SK-N-SH (cell line): ENCODE data around the gene TRIM54. TPM values are rescaled to one million over a fixed set of nuclear protein-coding genes. Genes with fewer than 3 reads are reported as not detected.
"Not testable (repeated sequence)": the region's sequence is repeated elsewhere in the genome, so short reads cannot be mapped to it uniquely, and the experiment has no call there.

Source experiments
- CTCF ChIA-PET: fragments of 300-600, 350-600 bp; formaldehyde crosslinking; extraction: SDS; loops from one replicate; lab custom pipeline; 2021; lab: Yijun Ruan, JAX
- POLR2A ChIA-PET: fragments of 350-600 bp; sonication (Branson Sonifier 250); formaldehyde crosslinking; extraction: SDS; loops from one replicate; lab custom pipeline; 2020; ENCODE audit warnings: antibody characterized with exemption, inconsistent platforms; lab: Yijun Ruan, JAX
- DNase-seq: peaks from one replicate; pipeline ENCODE4 v3.0.0; 2012
- H2AFZ ChIP-seq: fragments of 200-600 bp; sonication (generic); 2 replicates; pipeline ENCODE4 v1.8.1; 2016; ENCODE audit warnings: antibody characterized with exemption, mild to moderate bottlenecking, low read depth
- H3F3A ChIP-seq: fragments of 200-600 bp; sonication (generic); replicated peaks from 2 replicates; pipeline ENCODE3; 2016; ENCODE audit warnings: antibody characterized with exemption, mild to moderate bottlenecking; ENCODE audit not compliant: insufficient read depth
- H3K27ac ChIP-seq, 2 experiments: fragments of 200-500 bp in 1 of 2; fragments of 200-600 bp in 1 of 2; sonication (Bioruptor generic) in 1 of 2; sonication (generic), shearing (Covaris generic) in 1 of 2; 2 replicates each; pipeline versions ENCODE4 v1.5.1 to v1.6.1; 2014 to 2016; ENCODE audit warnings: low read depth in 2 of 2, inconsistent platforms in 1 of 2, low read length in 1 of 2, mild to moderate bottlenecking in 1 of 2, mixed read lengths in 1 of 2
- H3K27me3 ChIP-seq: fragments of 200-600 bp; sonication (generic), shearing (Covaris generic); 2 replicates; pipeline ENCODE4 v1.6.1; 2016; ENCODE audit warnings: mixed run types; ENCODE audit not compliant: insufficient read depth
- H3K36me3 ChIP-seq, 2 experiments: fragments of 200-500 bp in 1 of 2; fragments of 200-600 bp in 1 of 2; sonication (Bioruptor generic) in 1 of 2; sonication (generic) in 1 of 2; replicated peaks in 1 of 2; 2 replicates each; pipeline versions ENCODE3 to v1.5.1; 2014 to 2016; ENCODE audit warnings: low read length in 1 of 2, mild to moderate bottlenecking in 1 of 2; ENCODE audit not compliant: insufficient read depth in 2 of 2, control insufficient read depth in 1 of 2
- H3K4me1 ChIP-seq, 2 experiments: fragments of 200-500 bp in 1 of 2; fragments of 200-600 bp in 1 of 2; sonication (Bioruptor generic) in 1 of 2; sonication (generic), shearing (Covaris generic) in 1 of 2; 2 replicates each; pipeline versions ENCODE4 v1.5.1 to v1.6.1; 2014 to 2016; ENCODE audit warnings: low read depth in 1 of 2, low read length in 1 of 2, mixed run types in 1 of 2; ENCODE audit not compliant: insufficient read depth in 2 of 2, control insufficient read depth in 1 of 2
- H3K4me2 ChIP-seq: fragments of 200-600 bp; sonication (generic), shearing (Covaris generic); 2 replicates; pipeline ENCODE4 v1.6.1; 2017; ENCODE audit warnings: mixed run types
- H3K4me3 ChIP-seq, 2 experiments: fragments of 200-500 bp in 1 of 2; fragments of 200-600 bp in 1 of 2; sonication (Bioruptor generic) in 1 of 2; sonication (generic), shearing (Covaris generic) in 1 of 2; 2 replicates each; pipeline versions ENCODE4 v1.5.1 to v1.8.1; 2014 to 2016; ENCODE audit warnings: low read depth in 2 of 2, inconsistent platforms in 1 of 2, low read length in 1 of 2, mild to moderate bottlenecking in 1 of 2, mixed read lengths in 1 of 2, moderate library complexity in 1 of 2
- H3K79me2 ChIP-seq: fragments of 200-600 bp; sonication (generic); 2 replicates; pipeline ENCODE4 v1.8.1; 2017; ENCODE audit warnings: mild to moderate bottlenecking; ENCODE audit not compliant: insufficient read depth
- H3K9ac ChIP-seq: fragments of 200-600 bp; sonication (generic); 2 replicates; pipeline ENCODE4 v1.6.1; 2017; ENCODE audit warnings: mixed run types
- H3K9me2 ChIP-seq: fragments of 200-600 bp; sonication (generic); 2 replicates; pipeline ENCODE4 v1.6.1; 2017; ENCODE audit warnings: mixed run types
- H3K9me3 ChIP-seq: fragments of 200-600 bp; sonication (generic); 2 replicates; pipeline ENCODE4 v1.6.1; 2017; ENCODE audit warnings: mixed run types, mild to moderate bottlenecking, moderate library complexity
- H4K20me1 ChIP-seq: fragments of 200-600 bp; sonication (generic); 2 replicates; pipeline ENCODE4 v1.6.1; 2017; ENCODE audit warnings: mild to moderate bottlenecking, mixed run types; ENCODE audit not compliant: insufficient read depth
- CHD2 ChIP-seq: fragments of 150-350 bp; IDR thresholded peaks from 2 replicates; pipeline ENCODE4 v1.6.1; 2018; ENCODE audit warnings: low read length; ENCODE audit not compliant: partially characterized antibody
- CTCF ChIP-seq: fragments of 200-600 bp; sonication (generic); IDR thresholded peaks from 2 replicates; pipeline ENCODE4 v1.6.1; 2017; ENCODE audit warnings: antibody characterized with exemption, mild to moderate bottlenecking, moderate library complexity
- FOSL2 ChIP-seq: IDR thresholded peaks from 2 replicates; pipeline ENCODE4 v1.4.0; 2012; ENCODE audit warnings: low read depth, mild to moderate bottlenecking, moderate library complexity, borderline replicate concordance
- FOXJ3 ChIP-seq: sonication (generic); formaldehyde crosslinking; IDR thresholded peaks from 2 replicates; pipeline ENCODE4 v1.5.1; 2020; ENCODE audit warnings: mild to moderate bottlenecking, missing genetic modification reagents
- FOXM1 ChIP-seq: IDR thresholded peaks from 2 replicates; pipeline ENCODE4 v1.4.0; 2012; ENCODE audit warnings: low read depth, mild to moderate bottlenecking
- JUND ChIP-seq: IDR thresholded peaks from 2 replicates; pipeline ENCODE4 v1.4.0; 2012
- POLR2AphosphoS5 ChIP-seq: IDR thresholded peaks from 2 replicates; pipeline ENCODE4 v1.6.1; 2012; ENCODE audit warnings: low read depth, low read length
- RAD21 ChIP-seq: IDR thresholded peaks from 2 replicates; pipeline ENCODE4 v1.6.1; 2012; ENCODE audit warnings: mild to moderate bottlenecking, low read length
- TAF1 ChIP-seq: IDR thresholded peaks from 2 replicates; pipeline ENCODE4 v1.6.1; 2012; ENCODE audit warnings: low read depth, mild to moderate bottlenecking, low read length, moderate library complexity, borderline replicate concordance
- TCF12 ChIP-seq: IDR thresholded peaks from 2 replicates; pipeline ENCODE4 v1.4.0; 2012
- USF2 ChIP-seq: fragments of 150-350 bp; IDR thresholded peaks from 2 replicates; pipeline ENCODE4 v1.6.1; 2017; ENCODE audit warnings: antibody characterized with exemption, low read length, low read depth, borderline replicate concordance
- WGBS: methylation state at CpG from one replicate; pipeline ENCODE4 v1.1.6; 2017; ENCODE audit warnings: low lambda C conversion rate; 5-methylcytosine and 5-hydroxymethylcytosine counted together
- polyA plus RNA-seq, 3 experiments: library from polyadenylated mRNA; depleted of rRNA; stranded (reverse); fragments of >200 nt; gene quantifications; 2 replicates each; pipeline ENCODE4 v1.2.3, GENCODE V29; 2012
- TF ChIP-seq, protein P1 (sequence below): IDR thresholded peaks from 2 replicates; pipeline ENCODE4 v1.4.0; 2012; ENCODE audit warnings: low read depth
- TF ChIP-seq, protein P2 (sequence below): IDR thresholded peaks from 2 replicates; pipeline ENCODE4 v1.6.1; 2012; ENCODE audit warnings: mild to moderate bottlenecking, low read depth, low read length, moderate library complexity

Gene TRIM54
- polyA plus RNA-seq, 1 of the 3 experiments (the other 2 are of a cell fraction) = 0.28 TPM

- H3K4me2 ChIP-seq = no peak overlapping the region
Observed at GRCh38 chr2:27265536-27265870, 16.7 kb upstream of the TRIM54 start.

DNA sequence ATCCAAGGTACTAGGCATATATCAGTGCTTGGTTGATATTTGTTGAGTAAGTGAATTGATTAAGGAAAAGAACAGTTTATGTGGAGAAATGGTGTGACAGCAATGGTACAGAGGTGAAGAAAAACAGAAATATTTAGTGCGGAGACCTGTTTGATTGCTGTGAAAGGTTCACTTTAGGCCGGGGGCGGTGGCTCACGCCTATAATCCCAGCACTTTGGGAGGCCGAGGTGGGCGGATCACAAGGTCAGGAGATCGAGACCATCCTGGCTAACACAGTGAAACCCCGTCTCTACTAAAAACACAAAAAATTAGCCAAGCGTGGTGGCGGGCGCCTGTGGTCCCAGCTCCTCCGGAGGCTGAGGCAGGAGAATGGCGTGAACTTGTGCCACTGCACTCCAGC lies 13.9 kb upstream of the TRIM54 start:
- H3F3A ChIP-seq, H3K9me3 ChIP-seq, H4K20me1 ChIP-seq, H3K36me3 ChIP-seq, H3K9me2 ChIP-seq, H3K9ac ChIP-seq, H3K79me2 ChIP-seq, H2AFZ ChIP-seq, DNase-seq, POLR2A ChIA-PET, H3K27ac ChIP-seq, H3K4me2 ChIP-seq, H3K4me3 ChIP-seq: not testable (repeated sequence)
- CTCF ChIA-PET = interaction anchor here (1.0 to 14.1 kb wide), 4 partner anchors 16 to 98 kb away, joined by 3 to 392 read pairs (median 68); partner anchors contain the start of gene TRIM54
- WGBS = 90% methylated on average over 13 of the region's 13 CpGs
- peaks cover 4 to 20% of the 10 kb centered on the region in 2 experiments; a peak in 1 of 4 replicates for H3K4me1 ChIP-seq
- peaks cover 64% of the 10 kb centered on the region for H3K27me3 ChIP-seq

More at GRCh38 chr2:27265536-27265870, 16.7 kb upstream of the TRIM54 start:
- peaks cover 6 to 28% of the 10 kb centered on the region in 2 experiments; a peak in 1 of 4 replicates for H3K4me1 ChIP-seq
- no peaks in the 10 kb centered on the region for H3K9me3 ChIP-seq
- no peak overlapping the region for H3K27ac ChIP-seq
- ChIA-PET POLR2A (interaction anchor here (0.6 to 2.0 kb wide), 2 partner anchors 15 to 24 kb away, joined by 3 to 7 read pairs; no protein-coding TSS in a partner anchor), CTCF (interaction anchor here (0.6 to 14.1 kb wide), 51 partner anchors 8 to 548 kb away, joined by 3 to 392 read pairs (median 5); partner anchors contain the start of genes ABHD1, ATRAID, DNAJC5G and GTF3C2)
- DNase-seq = no peak
- TF ChIP-seq FOXJ3 (CRISPR knock-in tag) (no peak; the same call in 1 of the 2 replicates), FOXM1 (no peak), TAF1 (no peak), USF2 (no peak), POLR2AphosphoS5 (no peak)
- TF ChIP-seq, protein P1, sequence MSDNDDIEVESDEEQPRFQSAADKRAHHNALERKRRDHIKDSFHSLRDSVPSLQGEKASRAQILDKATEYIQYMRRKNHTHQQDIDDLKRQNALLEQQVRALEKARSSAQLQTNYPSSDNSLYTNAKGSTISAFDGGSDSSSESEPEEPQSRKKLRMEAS = no peak
- H3K9me2 ChIP-seq = no peaks in the 10 kb centered on the region
- no peak overlapping the region; a peak in 1 of 4 replicates for H3K4me3 ChIP-seq
- H4K20me1 ChIP-seq = no peaks in the 10 kb centered on the region
- H3K9ac ChIP-seq = no peak overlapping the region
- peaks cover 88% of the 10 kb centered on the region for H3K27me3 ChIP-seq
- no peaks in the 10 kb centered on the region for H3K79me2 ChIP-seq
- no peak overlapping the region for H2AFZ ChIP-seq
- peaks cover 6% of the 10 kb centered on the region for H3F3A ChIP-seq
- no peaks in the 10 kb centered on the region for H3K36me3 ChIP-seq

DNA sequence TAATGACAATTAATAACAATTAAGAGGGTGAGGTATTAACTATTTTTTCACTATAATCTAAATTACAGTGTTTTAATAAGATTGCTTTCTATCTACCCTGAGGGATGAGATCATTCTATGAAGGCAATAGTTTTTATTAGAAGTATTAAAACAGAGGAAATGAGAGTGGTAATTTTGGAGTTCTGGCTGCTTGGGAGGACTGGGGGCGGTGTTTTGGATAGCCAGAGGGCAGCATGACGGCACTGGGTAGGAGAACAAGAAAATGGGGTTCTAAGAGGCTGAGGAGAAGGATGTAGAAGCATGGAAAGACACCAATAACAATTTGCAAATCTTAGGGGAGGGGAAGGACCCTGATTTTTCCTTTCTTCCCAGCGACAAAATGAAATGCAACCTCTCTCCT lies 12.1 kb upstream of the TRIM54 start:
- no peak overlapping the region for H3K4me2 ChIP-seq
- H3K27ac ChIP-seq = no peak overlapping the region
- no peaks in the 10 kb centered on the region for H3K9me2 ChIP-seq
- DNase-seq = no peak
- no peaks in the 10 kb centered on the region for H3K36me3 ChIP-seq
- CTCF ChIA-PET = interaction anchor here (0.8 to 14.1 kb wide), 6 partner anchors 14 to 309 kb away, joined by 3 to 392 read pairs (median 4); partner anchors contain the start of gene TRIM54
- no peak overlapping the region for H3K4me3 ChIP-seq
- no peak overlapping the region for H3K9ac ChIP-seq
- H3K79me2 ChIP-seq = no peaks in the 10 kb centered on the region
- H2AFZ ChIP-seq = no peak overlapping the region
- peaks cover 0 to 4% of the 10 kb centered on the region in 2 experiments; a peak in 1 of 4 replicates for H3K4me1 ChIP-seq
- H3K9me3 ChIP-seq = no peaks in the 10 kb centered on the region
- no peaks in the 10 kb centered on the region for H4K20me1 ChIP-seq
- TF ChIP-seq CTCF = no peak
- TF ChIP-seq, protein P2, sequence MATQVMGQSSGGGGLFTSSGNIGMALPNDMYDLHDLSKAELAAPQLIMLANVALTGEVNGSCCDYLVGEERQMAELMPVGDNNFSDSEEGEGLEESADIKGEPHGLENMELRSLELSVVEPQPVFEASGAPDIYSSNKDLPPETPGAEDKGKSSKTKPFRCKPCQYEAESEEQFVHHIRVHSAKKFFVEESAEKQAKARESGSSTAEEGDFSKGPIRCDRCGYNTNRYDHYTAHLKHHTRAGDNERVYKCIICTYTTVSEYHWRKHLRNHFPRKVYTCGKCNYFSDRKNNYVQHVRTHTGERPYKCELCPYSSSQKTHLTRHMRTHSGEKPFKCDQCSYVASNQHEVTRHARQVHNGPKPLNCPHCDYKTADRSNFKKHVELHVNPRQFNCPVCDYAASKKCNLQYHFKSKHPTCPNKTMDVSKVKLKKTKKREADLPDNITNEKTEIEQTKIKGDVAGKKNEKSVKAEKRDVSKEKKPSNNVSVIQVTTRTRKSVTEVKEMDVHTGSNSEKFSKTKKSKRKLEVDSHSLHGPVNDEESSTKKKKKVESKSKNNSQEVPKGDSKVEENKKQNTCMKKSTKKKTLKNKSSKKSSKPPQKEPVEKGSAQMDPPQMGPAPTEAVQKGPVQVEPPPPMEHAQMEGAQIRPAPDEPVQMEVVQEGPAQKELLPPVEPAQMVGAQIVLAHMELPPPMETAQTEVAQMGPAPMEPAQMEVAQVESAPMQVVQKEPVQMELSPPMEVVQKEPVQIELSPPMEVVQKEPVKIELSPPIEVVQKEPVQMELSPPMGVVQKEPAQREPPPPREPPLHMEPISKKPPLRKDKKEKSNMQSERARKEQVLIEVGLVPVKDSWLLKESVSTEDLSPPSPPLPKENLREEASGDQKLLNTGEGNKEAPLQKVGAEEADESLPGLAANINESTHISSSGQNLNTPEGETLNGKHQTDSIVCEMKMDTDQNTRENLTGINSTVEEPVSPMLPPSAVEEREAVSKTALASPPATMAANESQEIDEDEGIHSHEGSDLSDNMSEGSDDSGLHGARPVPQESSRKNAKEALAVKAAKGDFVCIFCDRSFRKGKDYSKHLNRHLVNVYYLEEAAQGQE = no peak
- TF ChIP-seq, protein P1 = no peak
- no peak for TF ChIP-seq TAF1
- TF ChIP-seq FOSL2 = no peak
- no peak for TF ChIP-seq CHD2
- TF ChIP-seq FOXM1 = no peak
- TF ChIP-seq TCF12 = no peak
- no peak for TF ChIP-seq RAD21
- no peak for TF ChIP-seq JUND
- POLR2A ChIA-PET = no interaction called here
- WGBS = 89% methylated on average over 3 of the region's 3 CpGs
- H3F3A ChIP-seq = peaks cover 6% of the 10 kb centered on the region
- peaks cover 46% of the 10 kb centered on the region for H3K27me3 ChIP-seq
